NCI-H82 treated with DMSO at 0.1 percent for 48 hours (cell line): ENCODE measurements around the gene SLC25A4.
"Not testable (repeated sequence)": the region's sequence is repeated elsewhere in the genome, so short reads cannot be mapped to it uniquely, and the experiment has no call there.

Experiments used
- DNase-seq: peaks from one replicate; lab custom pipeline; 2025; ENCODE audit not compliant: unreplicated experiment; lab: John Stamatoyannopoulos, UW

SLC25A4 gene

DNA sequence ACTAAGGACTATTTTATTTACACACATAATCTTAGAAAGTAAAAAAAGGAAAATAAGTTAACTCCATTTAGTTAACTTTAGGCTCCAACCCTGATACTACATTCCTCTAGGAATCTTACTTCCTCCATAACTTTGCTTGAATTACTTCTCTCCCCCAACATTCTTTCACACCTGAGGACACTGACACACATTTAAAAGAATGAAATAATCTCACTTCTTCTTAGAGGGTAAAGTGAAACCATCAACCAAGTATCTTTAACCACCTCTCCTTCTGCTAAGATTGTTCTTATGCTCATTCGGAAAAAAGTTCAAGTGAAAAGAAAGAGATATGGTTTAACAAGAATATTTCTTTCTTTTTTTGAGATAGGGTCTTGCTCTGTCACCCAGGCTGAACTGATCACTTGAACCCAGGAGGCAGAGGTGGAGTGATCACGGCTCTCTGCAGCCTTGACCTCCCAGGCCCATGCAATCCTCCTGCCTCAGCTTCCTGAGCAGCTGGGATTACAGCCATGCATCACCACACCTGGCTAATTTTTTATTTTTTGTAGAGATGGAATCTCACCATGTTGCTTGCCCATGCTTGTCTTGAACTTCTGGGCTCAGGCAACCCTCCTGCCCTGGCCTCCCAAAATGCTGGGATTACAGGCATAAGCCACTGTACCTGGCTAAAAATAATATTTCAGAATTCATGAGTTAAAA lies 28.5 kb downstream of the SLC25A4 start:
- no peak for DNase-seq

- DNase-seq = no peak
These were observed 36.4 kb downstream of the SLC25A4 start for GRCh38 chr4:185179488-185179887.

- DNase-seq = no peak
These were observed 39.2 kb downstream of the SLC25A4 start for GRCh38 chr4:185182239-185182638.

GRCh38 chr4:185183622-185184281 lies 40.7 kb downstream of the SLC25A4 start:
- DNase-seq = peak; percentile 75

GRCh38 chr4:185186769-185187168 lies 43.7 kb downstream of the SLC25A4 start:
- DNase-seq = no peak

GRCh38 chr4:185189606-185190305 lies 46.7 kb downstream of the SLC25A4 start:
- no peak for DNase-seq

GRCh38 chr4:185190306-185190856 lies 47.3 kb downstream of the SLC25A4 start:
- no peak for DNase-seq

DNA sequence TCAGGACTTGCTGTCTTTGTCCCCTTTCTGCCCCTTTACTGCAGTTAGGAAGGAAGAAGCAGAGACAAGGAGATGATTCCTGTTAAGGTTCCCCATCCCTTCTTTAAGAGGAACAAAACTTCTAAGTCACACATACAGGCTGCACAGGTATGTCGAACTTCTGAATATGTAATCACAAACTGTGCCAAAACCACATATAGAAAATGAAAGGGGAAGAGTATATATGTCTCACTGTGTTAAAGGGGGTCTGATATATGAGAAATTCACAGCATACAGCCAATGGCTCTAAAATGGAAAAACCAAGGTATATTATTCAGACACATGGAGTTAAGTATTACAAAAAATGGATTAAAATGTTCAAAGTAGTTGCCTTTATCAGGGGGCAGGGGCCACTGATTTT lies 49.0 kb downstream of the SLC25A4 start:
- no peak for DNase-seq

- DNase-seq = no peak
These were observed 52.1 kb downstream of the SLC25A4 start for GRCh38 chr4:185194924-185195888.

DNA sequence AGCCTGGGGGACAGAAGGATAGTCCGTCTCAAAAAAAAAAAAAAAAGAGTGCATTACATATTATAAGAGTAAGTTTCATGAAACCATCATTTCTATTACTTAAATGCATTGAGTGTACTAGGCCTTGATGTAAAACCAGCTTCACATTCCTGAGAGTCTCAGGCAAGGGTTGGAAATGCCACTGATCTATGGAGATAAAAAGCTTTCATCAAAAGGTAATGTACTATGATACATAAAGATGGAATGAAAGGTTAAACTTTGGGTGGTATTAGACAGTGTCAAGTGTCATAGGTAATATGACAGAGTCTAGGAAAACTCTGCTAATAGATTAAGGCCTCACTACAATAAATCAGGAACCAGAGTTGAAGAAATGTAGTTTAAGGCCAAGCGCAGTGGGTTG lies 53.4 kb downstream of the SLC25A4 start:
- no peak for DNase-seq

DNA sequence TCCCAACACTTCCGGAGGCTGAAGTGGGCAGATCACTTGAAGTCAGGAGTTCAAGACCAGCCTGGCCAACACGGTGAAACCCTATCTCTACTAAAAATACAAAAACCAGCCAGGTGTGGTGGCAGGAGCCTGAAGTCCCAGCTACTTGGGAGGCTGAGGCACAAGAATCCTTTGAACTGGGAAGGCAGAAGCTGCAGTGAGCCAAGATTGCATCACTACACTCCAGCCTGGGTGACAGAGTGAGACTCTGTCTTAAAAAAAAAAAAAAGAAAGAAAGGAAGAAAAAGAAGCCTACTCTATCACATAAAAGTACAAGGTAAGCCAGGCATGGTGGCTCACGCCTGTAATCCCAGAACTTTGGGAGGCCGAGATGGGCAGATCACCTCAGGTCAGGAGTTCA lies 55.1 kb downstream of the SLC25A4 start:
- DNase-seq = not testable (repeated sequence)
